Chondrocyte (in vitro differentiated cells): Measurements from ENCODE around the gene SLC41A3. TPM values are rescaled to one million over a fixed set of nuclear protein-coding genes. Genes with fewer than 3 reads are reported as not detected.

ENCODE experiments used
- DNase-seq: peaks from one replicate; pipeline ENCODE4 v3.0.0; 2021; ENCODE audit warnings: mixed read lengths, low spot score
- H3K27ac Mint-ChIP-seq: one replicate; pipeline ENCODE4 v1.8.0; 2021; ENCODE audit warnings: mild to moderate bottlenecking, moderate library complexity, mixed read lengths; ENCODE audit not compliant: unreplicated experiment
- H3K27me3 Mint-ChIP-seq: 2 replicates; pipeline ENCODE4 v1.8.0; 2021; ENCODE audit warnings: low read depth, mixed read lengths
- H3K36me3 Mint-ChIP-seq: 2 replicates; pipeline ENCODE4 v1.8.0; 2021; ENCODE audit warnings: low read depth, mixed read lengths
- H3K4me1 Mint-ChIP-seq: 2 replicates; pipeline ENCODE4 v1.8.0; 2021; ENCODE audit warnings: low read depth, mild to moderate bottlenecking, mixed read lengths
- H3K4me3 Mint-ChIP-seq: one replicate; pipeline ENCODE4 v1.8.0; 2021; ENCODE audit warnings: mild to moderate bottlenecking, moderate library complexity, mixed read lengths; ENCODE audit not compliant: unreplicated experiment
- H3K9me3 Mint-ChIP-seq: 2 replicates; pipeline ENCODE4 v1.8.0; 2021; ENCODE audit warnings: low read depth, mixed read lengths
- CTCF ChIP-seq: fragments of 200-600 bp; sonication (generic); IDR thresholded peaks from 2 replicates; pipeline ENCODE4 v1.5.0; 2021; ENCODE audit warnings: antibody characterized with exemption, mild to moderate bottlenecking, moderate library complexity
- total RNA-seq: library from RNA; stranded (reverse); gene quantifications from 3 replicates; pipeline ENCODE4 v1.2.1, GENCODE V29; 2021

SLC41A3 gene
- total RNA-seq, 1 donor from 2014 or later = 43.2 TPM

DNA sequence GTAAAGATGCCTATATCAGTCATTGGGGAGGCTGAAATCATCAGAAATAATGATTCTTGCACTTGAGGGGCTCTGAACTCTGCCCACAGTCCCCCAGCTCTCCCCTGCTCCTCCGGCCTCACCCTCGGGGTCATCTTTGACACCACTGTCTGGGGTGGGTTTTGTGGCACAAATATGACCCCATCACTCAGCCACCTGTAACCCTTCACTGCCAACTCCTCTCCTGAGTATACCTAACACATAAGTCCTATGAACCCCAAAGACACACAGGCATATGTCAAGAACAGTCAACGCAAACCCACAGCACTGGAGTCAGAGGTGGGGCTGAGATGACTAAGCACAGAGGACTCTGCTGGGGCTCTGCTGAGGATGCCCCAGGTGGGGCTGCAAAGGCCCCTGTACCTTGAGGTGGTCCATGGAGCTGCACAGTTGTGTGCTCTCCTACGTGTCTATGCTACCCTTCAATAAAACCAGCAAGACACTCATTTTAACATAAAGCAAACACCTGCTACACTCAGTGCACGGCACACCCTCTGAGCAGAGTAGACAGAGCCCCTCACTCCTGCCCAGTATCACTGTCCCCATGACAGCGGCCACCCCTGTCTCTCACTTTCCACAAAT, 29.9 kb downstream of the SLC41A3 start:
- TF ChIP-seq CTCF = no peak
- H3K4me3 Mint-ChIP-seq = no peak overlapping the region
- H3K9me3 Mint-ChIP-seq = no peaks in the 10 kb centered on the region
- H3K4me1 Mint-ChIP-seq = peaks cover 11% of the 10 kb centered on the region
- H3K27ac Mint-ChIP-seq = no peak overlapping the region
- no peak for DNase-seq
- H3K36me3 Mint-ChIP-seq = peaks cover 2% of the 10 kb centered on the region
- no peaks in the 10 kb centered on the region for H3K27me3 Mint-ChIP-seq

- Mint-ChIP-seq H3K27me3 (no peaks in the 10 kb centered on the region), H3K4me3 (no peak overlapping the region), H3K9me3 (no peaks in the 10 kb centered on the region), H3K36me3 (peaks cover 2% of the 10 kb centered on the region), H3K27ac (no peak overlapping the region), H3K4me1 (peaks cover 11% of the 10 kb centered on the region)
- no peak for TF ChIP-seq CTCF
- DNase-seq = no peak
Measured at GRCh38 chr3:126053513-126053912, 30.4 kb downstream of the SLC41A3 start.

DNA sequence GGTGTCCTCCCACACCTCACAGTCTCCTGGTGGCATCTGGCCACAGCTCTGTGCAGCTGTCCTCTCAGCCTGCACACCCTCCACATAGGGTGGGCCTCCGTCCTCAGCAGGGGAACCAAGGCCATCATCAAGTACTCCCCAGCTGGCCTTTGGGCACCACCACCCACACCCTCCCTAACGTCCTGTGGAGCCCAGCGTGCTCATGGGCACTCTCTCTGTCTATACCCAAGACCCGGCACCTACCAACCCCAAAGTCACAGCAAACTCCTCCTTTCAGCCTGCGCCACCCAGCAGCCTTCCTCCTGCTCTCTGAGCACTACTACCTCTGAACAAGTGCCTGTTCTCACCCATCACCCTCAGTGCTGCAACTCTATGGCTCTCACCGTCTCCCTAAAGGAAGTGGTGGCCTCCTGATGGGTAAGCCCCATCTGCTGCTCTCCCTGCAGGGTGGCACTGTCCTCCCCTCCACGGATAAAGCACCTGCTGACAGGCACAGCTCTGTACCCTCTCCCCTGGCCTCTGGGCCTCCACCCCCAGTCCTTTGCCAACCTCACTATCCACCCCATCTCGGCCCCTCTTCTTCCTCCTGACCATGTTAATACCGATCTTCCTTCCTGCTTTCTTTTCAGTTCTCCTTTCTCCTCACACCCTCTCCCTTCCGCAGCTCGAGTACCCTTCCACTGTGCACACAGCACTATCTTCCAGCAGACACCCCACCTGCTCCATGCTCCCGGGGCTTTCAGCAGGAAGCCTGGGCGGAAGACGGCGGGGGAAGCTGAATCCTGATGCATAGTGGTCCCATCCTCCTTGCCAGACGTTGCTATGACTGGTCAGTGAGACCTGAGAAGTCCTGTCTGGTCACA, 31.5 kb downstream of the SLC41A3 start:
- Mint-ChIP-seq H3K9me3 (peaks cover 3% of the 10 kb centered on the region), H3K36me3 (peaks cover 4% of the 10 kb centered on the region), H3K27ac (no peak overlapping the region), H3K27me3 (no peaks in the 10 kb centered on the region), H3K4me3 (no peak overlapping the region), H3K4me1 (peaks cover 6% of the 10 kb centered on the region)
- no peak for TF ChIP-seq CTCF
- DNase-seq = no peak

DNA sequence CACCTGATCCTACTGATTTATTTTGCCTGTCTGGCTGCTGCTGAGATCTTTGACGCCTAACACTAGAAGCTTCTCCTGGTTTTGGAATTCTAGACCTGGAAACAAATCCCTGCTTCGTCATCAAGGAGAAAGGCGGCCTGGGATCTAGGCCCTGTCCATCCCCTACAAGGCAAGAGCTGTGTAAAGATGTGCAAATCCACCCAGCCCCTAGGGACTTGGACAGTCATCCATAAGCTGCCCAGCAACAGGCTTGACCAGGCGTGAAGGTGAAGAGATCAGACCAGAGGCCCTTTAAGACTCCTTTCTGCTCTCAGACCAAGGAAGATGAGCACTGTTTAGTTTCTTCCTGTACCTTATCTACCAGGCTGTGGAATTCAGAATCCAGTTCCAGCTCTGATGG, 32.2 kb downstream of the SLC41A3 start:
- DNase-seq = no peak

More for the DNA sequence above, 32.2 kb downstream of the SLC41A3 start:
- Mint-ChIP-seq H3K4me3 (no peak overlapping the region), H3K4me1 (no peaks in the 10 kb centered on the region), H3K9me3 (peaks cover 6% of the 10 kb centered on the region), H3K27ac (no peak overlapping the region), H3K36me3 (peaks cover 6% of the 10 kb centered on the region), H3K27me3 (no peaks in the 10 kb centered on the region)
- no peak for TF ChIP-seq CTCF
